Neural progenitor cell (in vitro differentiated cells): ENCODE measurements around the gene POLR2L.

Source experiments
- EZH2 ChIP-seq: fragments of 200-600 bp; sonication (generic); IDR thresholded peaks from 2 replicates; pipeline ENCODE4 v1.6.1; 2017; ENCODE audit warnings: antibody characterized with exemption, mild to moderate bottlenecking, moderate library complexity
- TF ChIP-seq, protein P1 (sequence below): fragments of 200-600 bp; sonication (generic); IDR thresholded peaks from 2 replicates; pipeline ENCODE4 v1.5.1; 2017; ENCODE audit warnings: antibody characterized with exemption, mild to moderate bottlenecking

DNA sequence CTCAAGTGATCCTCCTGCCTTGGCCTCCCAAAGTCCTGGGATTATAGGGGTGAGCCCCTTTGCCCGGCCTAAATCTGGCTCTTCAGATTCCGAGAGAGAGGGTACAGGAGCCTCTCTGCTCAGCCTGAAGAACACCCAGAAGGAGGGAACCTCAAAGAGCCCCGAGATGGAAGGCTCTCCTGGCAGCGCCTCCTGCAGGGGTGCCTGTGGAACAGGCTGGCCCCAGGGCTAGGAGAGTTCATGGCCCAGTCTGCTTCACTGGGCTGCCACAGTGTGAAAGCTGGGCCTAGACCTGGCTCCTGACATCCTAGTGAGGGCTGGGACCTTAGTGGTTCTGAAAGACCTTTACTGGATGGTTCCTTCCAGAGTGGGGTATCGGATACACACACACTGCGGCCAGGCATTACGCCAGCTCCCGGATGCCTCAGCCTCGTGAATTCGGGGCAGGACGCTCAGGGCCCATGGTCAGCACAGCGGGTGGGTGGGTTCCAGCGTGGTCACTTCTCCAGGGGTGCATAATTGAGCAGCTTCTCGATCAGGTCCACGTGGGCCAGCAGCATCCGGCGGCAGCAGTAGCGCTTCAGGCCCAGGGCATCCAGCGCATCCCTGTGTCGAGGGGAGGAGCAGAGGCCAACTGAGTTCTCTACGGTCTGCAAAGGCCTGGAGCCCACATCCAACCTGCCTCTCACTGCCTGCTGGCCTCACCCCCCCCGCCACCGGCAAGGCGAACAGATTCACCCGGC, 2.3 kb downstream of the POLR2L start:
- no peak for TF ChIP-seq EZH2
- TF ChIP-seq, protein P1, sequence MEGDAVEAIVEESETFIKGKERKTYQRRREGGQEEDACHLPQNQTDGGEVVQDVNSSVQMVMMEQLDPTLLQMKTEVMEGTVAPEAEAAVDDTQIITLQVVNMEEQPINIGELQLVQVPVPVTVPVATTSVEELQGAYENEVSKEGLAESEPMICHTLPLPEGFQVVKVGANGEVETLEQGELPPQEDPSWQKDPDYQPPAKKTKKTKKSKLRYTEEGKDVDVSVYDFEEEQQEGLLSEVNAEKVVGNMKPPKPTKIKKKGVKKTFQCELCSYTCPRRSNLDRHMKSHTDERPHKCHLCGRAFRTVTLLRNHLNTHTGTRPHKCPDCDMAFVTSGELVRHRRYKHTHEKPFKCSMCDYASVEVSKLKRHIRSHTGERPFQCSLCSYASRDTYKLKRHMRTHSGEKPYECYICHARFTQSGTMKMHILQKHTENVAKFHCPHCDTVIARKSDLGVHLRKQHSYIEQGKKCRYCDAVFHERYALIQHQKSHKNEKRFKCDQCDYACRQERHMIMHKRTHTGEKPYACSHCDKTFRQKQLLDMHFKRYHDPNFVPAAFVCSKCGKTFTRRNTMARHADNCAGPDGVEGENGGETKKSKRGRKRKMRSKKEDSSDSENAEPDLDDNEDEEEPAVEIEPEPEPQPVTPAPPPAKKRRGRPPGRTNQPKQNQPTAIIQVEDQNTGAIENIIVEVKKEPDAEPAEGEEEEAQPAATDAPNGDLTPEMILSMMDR: no peak
